GM12878 (cell line): ENCODE measurements around the gene CHD5.

Source experiments
- CTCF ChIP-seq, 3 experiments: IDR thresholded peaks in 2 of 3; conservative IDR thresholded peaks in 1 of 3; 2 replicates each; pipeline ENCODE4 v1.5.1; 2011; ENCODE audit warnings: low read depth in 3 of 3, low read length in 3 of 3, mild to moderate bottlenecking in 3 of 3, control low read depth in 2 of 3, moderate library complexity in 2 of 3, inconsistent platforms in 1 of 3, mixed read lengths in 1 of 3; ENCODE audit not compliant: control insufficient read depth in 2 of 3, insufficient read depth in 1 of 3; ENCODE audit errors: extremely low read depth in 1 of 3
- POLR2A ChIP-seq: IDR thresholded peaks from 2 replicates; pipeline ENCODE4 v1.6.1; 2011; ENCODE audit warnings: low read depth, mild to moderate bottlenecking, low read length
- TF ChIP-seq, protein P1 (sequence below): IDR thresholded peaks from 2 replicates; pipeline ENCODE4 v1.6.1; 2012; ENCODE audit warnings: mild to moderate bottlenecking, low read depth, low read length

GRCh38 chr1:6126028-6126427 lies 54.1 kb downstream of the CHD5 start:
- TF ChIP-seq POLR2A (no peak), CTCF (IDR thresholded peaks at IDR 0.05 in 2 of 3, conservative IDR thresholded peaks at IDR 0.05 in 1 of 3; ENCODE audit: control insufficient read depth in 2 of 3, extremely low read depth in 1 of 3, insufficient read depth in 1 of 3, low read depth in 3 of 3, low read length in 3 of 3) (no peak)
- TF ChIP-seq, protein P1, sequence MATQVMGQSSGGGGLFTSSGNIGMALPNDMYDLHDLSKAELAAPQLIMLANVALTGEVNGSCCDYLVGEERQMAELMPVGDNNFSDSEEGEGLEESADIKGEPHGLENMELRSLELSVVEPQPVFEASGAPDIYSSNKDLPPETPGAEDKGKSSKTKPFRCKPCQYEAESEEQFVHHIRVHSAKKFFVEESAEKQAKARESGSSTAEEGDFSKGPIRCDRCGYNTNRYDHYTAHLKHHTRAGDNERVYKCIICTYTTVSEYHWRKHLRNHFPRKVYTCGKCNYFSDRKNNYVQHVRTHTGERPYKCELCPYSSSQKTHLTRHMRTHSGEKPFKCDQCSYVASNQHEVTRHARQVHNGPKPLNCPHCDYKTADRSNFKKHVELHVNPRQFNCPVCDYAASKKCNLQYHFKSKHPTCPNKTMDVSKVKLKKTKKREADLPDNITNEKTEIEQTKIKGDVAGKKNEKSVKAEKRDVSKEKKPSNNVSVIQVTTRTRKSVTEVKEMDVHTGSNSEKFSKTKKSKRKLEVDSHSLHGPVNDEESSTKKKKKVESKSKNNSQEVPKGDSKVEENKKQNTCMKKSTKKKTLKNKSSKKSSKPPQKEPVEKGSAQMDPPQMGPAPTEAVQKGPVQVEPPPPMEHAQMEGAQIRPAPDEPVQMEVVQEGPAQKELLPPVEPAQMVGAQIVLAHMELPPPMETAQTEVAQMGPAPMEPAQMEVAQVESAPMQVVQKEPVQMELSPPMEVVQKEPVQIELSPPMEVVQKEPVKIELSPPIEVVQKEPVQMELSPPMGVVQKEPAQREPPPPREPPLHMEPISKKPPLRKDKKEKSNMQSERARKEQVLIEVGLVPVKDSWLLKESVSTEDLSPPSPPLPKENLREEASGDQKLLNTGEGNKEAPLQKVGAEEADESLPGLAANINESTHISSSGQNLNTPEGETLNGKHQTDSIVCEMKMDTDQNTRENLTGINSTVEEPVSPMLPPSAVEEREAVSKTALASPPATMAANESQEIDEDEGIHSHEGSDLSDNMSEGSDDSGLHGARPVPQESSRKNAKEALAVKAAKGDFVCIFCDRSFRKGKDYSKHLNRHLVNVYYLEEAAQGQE: no peak
